ENCODE data around the gene TAF6.

GRCh38 chr7:100079024-100079560 lies 40.1 kb downstream of the TAF6 start:
- no peak for TF ChIP-seq PRDM10 (tag by site-specific recombination; IDR thresholded peaks at IDR 0.05)
- TF ChIP-seq ZFP37 (tag by site-specific recombination; IDR thresholded peaks at IDR 0.05): no peak
- no peak for TF ChIP-seq ZBTB17 (tag by site-specific recombination; IDR thresholded peaks at IDR 0.05)
- TF ChIP-seq ZNF302 (tag by site-specific recombination; IDR thresholded peaks at IDR 0.05; ENCODE audit: low read depth): no peak
- TF ChIP-seq ZNF776 (tag by site-specific recombination; IDR thresholded peaks at IDR 0.05; ENCODE audit: borderline replicate concordance): no peak
- TF ChIP-seq ZNF513 (tag by site-specific recombination; IDR thresholded peaks at IDR 0.05): no peak
- TF ChIP-seq CTCF (tag by site-specific recombination; IDR thresholded peaks at IDR 0.05): no peak
- no peak for TF ChIP-seq ZNF654 (tag by site-specific recombination; IDR thresholded peaks at IDR 0.05; ENCODE audit: low read depth)
- no peak for TF ChIP-seq ZNF140 (tag by site-specific recombination; IDR thresholded peaks at IDR 0.05)
- no peak for TF ChIP-seq HOXA7 (CRISPR knock-in tag; IDR thresholded peaks at IDR 0.05; ENCODE audit: borderline replicate concordance)
- TF ChIP-seq OSR2 (tag by site-specific recombination; IDR thresholded peaks at IDR 0.05): no peak
- TF ChIP-seq ZNF274 (IDR thresholded peaks at IDR 0.05; ENCODE audit: low read length): no peak
- no peak for TF ChIP-seq ZNF274 (tag by site-specific recombination; IDR thresholded peaks at IDR 0.05; ENCODE audit: borderline replicate concordance)
- no peak for TF ChIP-seq ZNF488 (tag by site-specific recombination; IDR thresholded peaks at IDR 0.05)
- no peak for TF ChIP-seq PBX3 (CRISPR knock-in tag; IDR thresholded peaks at IDR 0.05)

Measured in HEK293 (cell line).